H1 (cell line): ENCODE measurements around the gene ARMH3.

Source experiments
- EZH2 ChIP-seq: fragments of 200-600 bp; sonication (generic); IDR thresholded peaks from 2 replicates; pipeline ENCODE4 v1.7.1; 2012; ENCODE audit warnings: low read depth, mild to moderate bottlenecking, moderate library complexity, low read length, inconsistent platforms; ENCODE audit not compliant: severe bottlenecking
- JUND ChIP-seq: IDR thresholded peaks from 2 replicates; pipeline ENCODE4 v1.6.1; 2011; ENCODE audit warnings: mild to moderate bottlenecking, improper control_type of control experiment, low read length
- POLR2A ChIP-seq, 2 experiments: IDR thresholded peaks; 1 replicate in 1 of 2; 2 replicates in 1 of 2; pipeline ENCODE4 v1.6.1; 2011; ENCODE audit warnings: low read depth in 2 of 2, low read length in 2 of 2, mild to moderate bottlenecking in 2 of 2; ENCODE audit errors: control extremely low read depth in 1 of 2
- RBBP5 ChIP-seq: IDR thresholded peaks from 2 replicates; pipeline ENCODE4 v1.7.1; 2012; ENCODE audit warnings: low read depth, mild to moderate bottlenecking, inconsistent platforms, low read length, moderate library complexity, borderline replicate concordance
- RFX5 ChIP-seq: IDR thresholded peaks from 2 replicates; pipeline ENCODE4 v1.6.1; 2011; ENCODE audit warnings: low read depth, low read length, improper control_type of control experiment, borderline replicate concordance
- TF ChIP-seq, protein P1 (sequence below), 3 experiments: IDR thresholded peaks; 1 replicate in 2 of 3; 2 replicates in 1 of 3; pipeline versions ENCODE4 v1.5.1 to v1.6.1; 2011; ENCODE audit warnings: low read length in 3 of 3, mild to moderate bottlenecking in 3 of 3, inconsistent platforms in 2 of 3, low read depth in 1 of 3, moderate library complexity in 1 of 3; ENCODE audit not compliant: insufficient read depth in 1 of 3; ENCODE audit errors: control extremely low read depth in 1 of 3

DNA sequence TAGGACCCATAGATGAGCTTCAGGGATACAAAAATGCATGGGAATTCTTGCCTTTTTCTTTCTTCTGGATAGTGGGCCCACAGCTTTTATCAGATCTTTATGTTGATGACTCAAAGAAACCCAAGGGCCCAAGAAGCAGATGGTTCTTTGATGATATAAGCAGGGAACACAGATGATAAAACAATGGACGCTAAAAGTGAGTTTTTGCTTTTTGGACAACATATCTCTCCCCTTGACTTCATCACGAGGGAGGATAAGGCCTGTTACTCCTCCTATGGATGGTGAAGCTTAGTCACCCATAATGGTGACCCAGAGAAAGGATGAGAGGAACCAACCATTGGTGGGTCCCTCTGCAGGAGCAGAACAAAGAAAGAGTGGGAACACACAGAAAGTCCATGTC is 231.2 kb downstream of the ARMH3 start:
- TF ChIP-seq, protein P1, sequence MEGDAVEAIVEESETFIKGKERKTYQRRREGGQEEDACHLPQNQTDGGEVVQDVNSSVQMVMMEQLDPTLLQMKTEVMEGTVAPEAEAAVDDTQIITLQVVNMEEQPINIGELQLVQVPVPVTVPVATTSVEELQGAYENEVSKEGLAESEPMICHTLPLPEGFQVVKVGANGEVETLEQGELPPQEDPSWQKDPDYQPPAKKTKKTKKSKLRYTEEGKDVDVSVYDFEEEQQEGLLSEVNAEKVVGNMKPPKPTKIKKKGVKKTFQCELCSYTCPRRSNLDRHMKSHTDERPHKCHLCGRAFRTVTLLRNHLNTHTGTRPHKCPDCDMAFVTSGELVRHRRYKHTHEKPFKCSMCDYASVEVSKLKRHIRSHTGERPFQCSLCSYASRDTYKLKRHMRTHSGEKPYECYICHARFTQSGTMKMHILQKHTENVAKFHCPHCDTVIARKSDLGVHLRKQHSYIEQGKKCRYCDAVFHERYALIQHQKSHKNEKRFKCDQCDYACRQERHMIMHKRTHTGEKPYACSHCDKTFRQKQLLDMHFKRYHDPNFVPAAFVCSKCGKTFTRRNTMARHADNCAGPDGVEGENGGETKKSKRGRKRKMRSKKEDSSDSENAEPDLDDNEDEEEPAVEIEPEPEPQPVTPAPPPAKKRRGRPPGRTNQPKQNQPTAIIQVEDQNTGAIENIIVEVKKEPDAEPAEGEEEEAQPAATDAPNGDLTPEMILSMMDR (IDR thresholded peaks at IDR 0.05; ENCODE audit: control extremely low read depth in 1 of 3, insufficient read depth in 1 of 3, low read depth in 1 of 3, low read length in 3 of 3) = no peak
- no peak for TF ChIP-seq JUND
- TF ChIP-seq EZH2 = no peak
- TF ChIP-seq RBBP5 = no peak
- no peak for TF ChIP-seq POLR2A (IDR thresholded peaks at IDR 0.05; ENCODE audit: control extremely low read depth in 1 of 2, low read depth in 2 of 2, low read length in 2 of 2)
- TF ChIP-seq RFX5 = no peak
